ENCODE data around the gene CCDC201. TPM values are rescaled to one million over a fixed set of nuclear protein-coding genes. Genes with fewer than 3 reads are reported as not detected.

CCDC201 gene
- total RNA-seq, 8 experiments from 2014 or later = 0.09 to 0.28 (median 0.16) TPM; not detected in 4

GRCh38 chr7:45890902-45891461, 18.1 kb upstream of the CCDC201 start:
- ATAC-seq (replicated peaks in 6 of 8) = peak in 2 of 8 experiments; percentile 28 to 30
- 0 to 56% (median 14%) methylated on average over 2 to 6 of the region's 6 CpGs for WGBS, 10 experiments
- in situ Hi-C loops (cut with MboI; ENCODE audit: low pct_unique_long_range_greater_than_20kb in 2 of 9, low sequenced_read_pairs in 9 of 9, unreplicated experiment in 9 of 9) = no loop called here
- no peak overlapping the region for H3K4me3 ChIP-seq
- H3K27ac ChIP-seq = no peak overlapping the region
- peaks cover 0 to 3% of the 10 kb centered on the region in 2 donors for H3K4me1 ChIP-seq (replicated peaks in 1 of 2)

- in situ Hi-C loops (cut with MboI; ENCODE audit: low pct_unique_long_range_greater_than_20kb in 2 of 9, low sequenced_read_pairs in 9 of 9, unreplicated experiment in 9 of 9) = no loop called here
- ATAC-seq (replicated peaks in 6 of 8) = no peak
- WGBS, 10 experiments = 57 to 92% (median 74%) methylated on average over 1 to 6 of the region's 8 CpGs; no CpG with 5 or more reads in 2 of the 10 experiments
Observed at GRCh38 chr7:45890125-45890901, 17.4 kb upstream of the CCDC201 start.

GRCh38 chr7:45889367-45890067, 16.6 kb upstream of the CCDC201 start:
- Histone ChIP-seq H3K4me1 (replicated peaks in 1 of 2) (peaks cover 0 to 3% of the 10 kb centered on the region in 2 donors), H3K27ac (no peak overlapping the region), H3K4me3 (no peak overlapping the region)
- peak in 1 of 8 experiments; percentile 4 for ATAC-seq (replicated peaks in 6 of 8)
- 72 to 100% (median 80%) methylated on average over 1 to 7 of the region's 8 CpGs; no CpG with 5 or more reads in 2 of the 10 experiments for WGBS, 10 experiments
- in situ Hi-C loops (cut with MboI; ENCODE audit: low pct_unique_long_range_greater_than_20kb in 2 of 9, low sequenced_read_pairs in 9 of 9, unreplicated experiment in 9 of 9) = no loop called here

More at GRCh38 chr7:45890125-45890901, 17.4 kb upstream of the CCDC201 start:
- Histone ChIP-seq H3K4me1 (replicated peaks in 1 of 2) (peaks cover 0 to 3% of the 10 kb centered on the region in 2 donors), H3K27ac (no peak overlapping the region), H3K4me3 (no peak overlapping the region)

- peak in 2 of 8 experiments; percentile 13 to 37 for ATAC-seq (replicated peaks in 6 of 8)
- WGBS, 10 experiments = 47 to 90% (median 90%) methylated on average over 2 to 4 of the region's 14 CpGs; no CpG with 5 or more reads in 7 of the 10 experiments
- Histone ChIP-seq H3K4me1 (replicated peaks in 1 of 2) (peaks cover 0 to 3% of the 10 kb centered on the region in 2 donors), H3K27ac (no peak overlapping the region), H3K4me3 (peak overlapping the region; percentile 23 to 36 (median 33))
- in situ Hi-C loops (cut with MboI; ENCODE audit: low pct_unique_long_range_greater_than_20kb in 2 of 9, low sequenced_read_pairs in 9 of 9, unreplicated experiment in 9 of 9) = no loop called here
Observed at GRCh38 chr7:45888993-45889366, 16.1 kb upstream of the CCDC201 start.

DNA sequence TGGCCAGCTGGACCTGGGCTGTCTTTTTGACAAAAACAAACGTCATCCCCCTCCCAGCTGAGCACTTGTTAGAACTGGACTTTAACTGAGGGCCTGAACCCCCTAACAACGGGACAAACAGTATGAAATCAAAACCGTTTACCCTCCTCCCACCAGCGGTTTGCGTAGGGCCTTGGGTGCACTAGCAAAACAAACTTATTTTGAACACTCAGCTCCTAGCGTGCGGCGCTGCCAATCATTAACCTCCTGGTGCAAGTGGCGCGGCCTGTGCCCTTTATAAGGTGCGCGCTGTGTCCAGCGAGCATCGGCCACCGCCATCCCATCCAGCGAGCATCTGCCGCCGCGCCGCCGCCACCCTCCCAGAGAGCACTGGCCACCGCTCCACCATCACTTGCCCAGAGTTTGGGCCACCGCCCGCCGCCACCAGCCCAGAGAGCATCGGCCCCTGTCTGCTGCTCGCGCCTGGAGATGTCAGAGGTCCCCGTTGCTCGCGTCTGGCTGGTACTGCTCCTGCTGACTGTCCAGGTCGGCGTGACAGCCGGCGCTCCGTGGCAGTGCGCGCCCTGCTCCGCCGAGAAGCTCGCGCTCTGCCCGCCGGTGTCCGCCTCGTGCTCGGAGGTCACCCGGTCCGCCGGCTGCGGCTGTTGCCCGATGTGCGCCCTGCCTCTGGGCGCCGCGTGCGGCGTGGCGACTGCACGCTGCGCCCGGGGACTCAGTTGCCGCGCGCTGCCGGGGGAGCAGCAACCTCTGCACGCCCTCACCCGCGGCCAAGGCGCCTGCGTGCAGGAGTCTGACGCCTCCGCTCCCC, 15.5 kb upstream of the CCDC201 start, which contains the start of gene IGFBP1:
Gene IGFBP1, plus strand, starts transcription at position 304 of the 808 bp plus-strand sequence. Its CDS starts 165 bp downstream, at position 469.
- ATAC-seq (replicated peaks in 6 of 8) = peak; percentile 54 to 86 (median 80)
- in situ Hi-C loops (cut with MboI; ENCODE audit: low pct_unique_long_range_greater_than_20kb in 2 of 9, low sequenced_read_pairs in 9 of 9, unreplicated experiment in 9 of 9) = no loop called here
- WGBS, 10 experiments = 0 to 39% (median 13%) methylated on average over 1 to 25 of the region's 73 CpGs; no CpG with 5 or more reads in 1 of the 10 experiments
- H3K27ac ChIP-seq = no peak within 1 kb of the TSS
- H3K4me1 ChIP-seq (replicated peaks in 1 of 2) = peaks cover 0 to 3% of the 10 kb centered on the region in 2 donors
- peak within 1 kb of the TSS; percentile 23 to 36 (median 33) for H3K4me3 ChIP-seq

DNA sequence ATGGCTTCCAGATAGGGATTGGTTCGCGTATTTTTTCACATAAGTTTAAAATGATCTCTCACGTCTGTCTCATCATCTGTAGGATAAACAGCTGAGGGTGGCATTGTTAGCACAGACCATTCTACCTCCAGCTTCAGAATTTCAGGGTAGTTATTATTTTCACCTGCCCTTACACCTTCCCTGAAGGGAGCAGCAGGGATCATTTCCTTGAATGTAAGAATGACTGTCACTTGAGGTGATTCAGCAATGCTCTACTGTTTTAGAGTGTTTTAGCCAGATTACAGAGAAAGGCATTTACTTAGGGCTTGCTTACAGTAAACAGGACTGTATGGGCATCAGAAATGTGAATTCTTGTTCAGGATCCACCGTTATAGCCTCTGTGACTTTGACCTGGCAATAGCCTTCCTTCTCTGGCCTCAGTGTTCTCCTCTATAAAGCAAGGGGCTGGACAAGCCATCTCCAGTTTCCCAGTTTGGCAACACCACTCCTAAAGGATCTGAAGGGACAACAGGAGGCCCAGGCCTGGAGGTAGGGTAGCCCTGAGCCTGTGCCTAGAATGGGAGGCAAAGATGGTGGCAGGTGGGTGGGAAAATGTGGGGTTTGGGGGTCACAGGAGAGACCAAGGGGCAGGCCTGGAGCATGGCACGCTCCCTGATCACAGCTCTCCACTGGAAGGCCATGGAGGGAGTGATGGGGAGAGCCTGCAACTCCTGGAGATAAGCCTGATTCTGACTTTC, 14.2 kb upstream of the CCDC201 start:
- WGBS, 10 experiments = 88 to 100% (median 93%) methylated on average over 1 to 5 of the region's 5 CpGs; no CpG with 5 or more reads in 4 of the 10 experiments
- Histone ChIP-seq H3K4me3 (no peak overlapping the region), H3K27ac (no peak overlapping the region), H3K4me1 (replicated peaks in 1 of 2) (peaks cover 0 to 3% of the 10 kb centered on the region in 2 donors)
- ATAC-seq (replicated peaks in 6 of 8) = no peak
- in situ Hi-C loops (cut with MboI; ENCODE audit: low pct_unique_long_range_greater_than_20kb in 2 of 9, low sequenced_read_pairs in 9 of 9, unreplicated experiment in 9 of 9) = no loop called here

GRCh38 chr7:45885264-45885882, 12.5 kb upstream of the CCDC201 start:
- peak in 3 of 8 experiments; percentile 42 to 60 (median 55) for ATAC-seq (replicated peaks in 6 of 8)
- Histone ChIP-seq H3K27ac (no peak overlapping the region), H3K4me3 (no peak overlapping the region), H3K4me1 (replicated peaks in 1 of 2) (peaks cover 0 to 3% of the 10 kb centered on the region in 2 donors)
- WGBS, 10 experiments = 37 to 91% (median 43%) methylated on average over 1 to 4 of the region's 7 CpGs; no CpG with 5 or more reads in 6 of the 10 experiments
- in situ Hi-C loops (cut with MboI; ENCODE audit: low pct_unique_long_range_greater_than_20kb in 2 of 9, low sequenced_read_pairs in 9 of 9, unreplicated experiment in 9 of 9) = no loop called here

- WGBS, 10 experiments = 50 to 100% (median 80%) methylated on average over 1 to 4 of the region's 4 CpGs; no CpG with 5 or more reads in 1 of the 10 experiments
- no peak for ATAC-seq (replicated peaks in 6 of 8)
- in situ Hi-C loops (cut with MboI; ENCODE audit: low pct_unique_long_range_greater_than_20kb in 2 of 9, low sequenced_read_pairs in 9 of 9, unreplicated experiment in 9 of 9) = no loop called here
Observed at GRCh38 chr7:45884136-45884535, 11.3 kb upstream of the CCDC201 start.

GRCh38 chr7:45882465-45882810, 9.6 kb upstream of the CCDC201 start:
- no peak overlapping the region for H3K27ac ChIP-seq
- 30 to 100% (median 57%) methylated on average over 1 to 4 of the region's 5 CpGs; no CpG with 5 or more reads in 2 of the 10 experiments for WGBS, 10 experiments
- H3K4me1 ChIP-seq (replicated peaks in 1 of 2) = no peaks in the 10 kb centered on the region
- in situ Hi-C loops (cut with MboI; ENCODE audit: low pct_unique_long_range_greater_than_20kb in 2 of 9, low sequenced_read_pairs in 9 of 9, unreplicated experiment in 9 of 9) = no loop called here
- ATAC-seq (replicated peaks in 6 of 8) = no peak
- H3K4me3 ChIP-seq = no peak overlapping the region

More at GRCh38 chr7:45884136-45884535, 11.3 kb upstream of the CCDC201 start:
- Histone ChIP-seq H3K27ac (no peak overlapping the region), H3K4me1 (replicated peaks in 1 of 2) (peaks cover 0 to 3% of the 10 kb centered on the region in 2 donors), H3K4me3 (no peak overlapping the region)

- Histone ChIP-seq H3K4me1 (replicated peaks in 1 of 2) (no peaks in the 10 kb centered on the region), H3K27ac (no peak overlapping the region), H3K4me3 (no peak overlapping the region)
- 30 to 100% (median 69%) methylated on average over 1 to 8 of the region's 12 CpGs; no CpG with 5 or more reads in 2 of the 10 experiments for WGBS, 10 experiments
- ATAC-seq (replicated peaks in 6 of 8) = peak in 2 of 8 experiments; percentile 19 to 39
- in situ Hi-C loops (cut with MboI; ENCODE audit: low pct_unique_long_range_greater_than_20kb in 2 of 9, low sequenced_read_pairs in 9 of 9, unreplicated experiment in 9 of 9) = no loop called here
Observed at GRCh38 chr7:45881759-45882464, 9.0 kb upstream of the CCDC201 start.

DNA sequence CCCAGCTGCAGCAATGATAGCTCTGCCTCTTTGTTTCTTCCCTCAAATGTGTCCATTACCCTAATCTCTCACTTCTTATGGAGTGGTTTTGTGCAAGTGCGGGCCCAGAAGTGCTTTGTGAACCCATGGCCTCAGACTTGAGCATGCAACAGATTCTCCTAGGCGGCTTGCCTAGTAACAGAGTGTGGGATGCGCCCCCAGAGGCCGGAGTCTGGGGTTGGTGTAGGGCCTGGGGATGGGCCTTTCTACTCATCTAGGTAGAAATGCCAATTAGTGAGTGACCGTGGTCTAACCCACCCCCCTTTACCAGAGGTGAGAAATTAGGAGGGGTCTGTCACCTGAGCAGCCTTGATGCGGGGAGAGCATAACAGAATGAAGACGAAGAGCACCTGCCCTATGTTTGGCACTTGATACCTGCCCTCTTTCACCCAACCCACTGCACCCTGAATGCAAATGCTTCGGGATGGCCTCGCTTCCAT, 8.4 kb upstream of the CCDC201 start:
- no peak for ATAC-seq (replicated peaks in 6 of 8)
- WGBS, 10 experiments = 60 to 100% (median 88%) methylated on average over 1 to 6 of the region's 9 CpGs; no CpG with 5 or more reads in 3 of the 10 experiments
- in situ Hi-C loops (cut with MboI; ENCODE audit: low pct_unique_long_range_greater_than_20kb in 2 of 9, low sequenced_read_pairs in 9 of 9, unreplicated experiment in 9 of 9) = no loop called here
- Histone ChIP-seq H3K4me1 (replicated peaks in 1 of 2) (no peaks in the 10 kb centered on the region), H3K27ac (no peak overlapping the region), H3K4me3 (no peak overlapping the region)
